ENCODE data around the gene KNSTRN.

Gene KNSTRN

GRCh38 chr15:40340740-40341400 is 41.7 kb upstream of the KNSTRN start, which contains the start of gene CCDC9B (continued):
- TF ChIP-seq ZNF518A (tag by site-specific recombination; conservative IDR thresholded peaks at IDR 0.05; ENCODE audit: low read depth) (no peak), PBX3 (CRISPR knock-in tag; IDR thresholded peaks at IDR 0.05) (no peak), ATF2 (tag by site-specific recombination; IDR thresholded peaks at IDR 0.05; ENCODE audit: low read depth) (no peak), GLI2 (tag by site-specific recombination; IDR thresholded peaks at IDR 0.05; ENCODE audit: borderline replicate concordance, low read depth) (no peak), ZBTB7A (tag by site-specific recombination; IDR thresholded peaks at IDR 0.05; ENCODE audit: low read depth) (no peak), ZNF404 (tag by site-specific recombination; IDR thresholded peaks at IDR 0.05) (no peak), ZNF202 (tag by site-specific recombination; IDR thresholded peaks at IDR 0.05; ENCODE audit: borderline replicate concordance) (no peak), INSM2 (tag by site-specific recombination; IDR thresholded peaks at IDR 0.05) (peak; percentile 31; the same call in 1 of the 2 replicates), AEBP2 (tag by site-specific recombination; IDR thresholded peaks at IDR 0.05; ENCODE audit: borderline replicate concordance) (no peak)

- no peaks in the 10 kb centered on the region for H3K9me3 ChIP-seq (ENCODE audit: control insufficient read depth, insufficient read depth, low read depth, low read length)
- CTCF ChIA-PET: interaction anchor here (0.8 to 7.1 kb wide), 11 partner anchors 9 to 79 kb away, joined by 3 to 53 read pairs (median 6); partner anchors contain the start of genes DISP2 and KNSTRN
- H3K4me3 ChIP-seq (ENCODE audit: low read depth, low read length): no peak overlapping the region
- peaks cover 10% of the 10 kb centered on the region; the same call in 1 of the 2 replicates for H3K4me1 ChIP-seq (ENCODE audit: control insufficient read depth, insufficient read depth, low read length)
- no peak overlapping the region for H3K27ac ChIP-seq (ENCODE audit: extremely low read depth, low read depth, low read length)
- H3K36me3 ChIP-seq (ENCODE audit: control insufficient read depth in 2 of 2, insufficient read depth in 1 of 2, low read length in 2 of 2): no peaks in the 10 kb centered on the region
- TF ChIP-seq PRDM10 (tag by site-specific recombination; IDR thresholded peaks at IDR 0.05) (peak; percentile 72), ZNF223 (tag by site-specific recombination; IDR thresholded peaks at IDR 0.05) (no peak)
- POLR2A ChIA-PET: interaction anchor here (1.2 kb wide), 1 partner anchor 20 kb away, joined by 3 read pairs; no protein-coding TSS in a partner anchor
Measured at GRCh38 chr15:40342416-40343320, 39.9 kb upstream of the KNSTRN start.
